Nephron (organoid): ENCODE data around the gene PPP1R13B.

Experiments
- H3K27ac Mint-ChIP-seq, 3 experiments: 2 replicates each; pipeline ENCODE4 v1.8.0; 2020; ENCODE audit warnings: mixed read lengths in 3 of 3, mild to moderate bottlenecking in 2 of 3, moderate library complexity in 1 of 3
- H3K27me3 Mint-ChIP-seq: 2 replicates; pipeline ENCODE4 v1.8.0; 2021; ENCODE audit warnings: low read depth, mild to moderate bottlenecking, moderate library complexity, mixed read lengths
- H3K36me3 Mint-ChIP-seq: 2 replicates; pipeline ENCODE4 v1.8.0; 2020; ENCODE audit warnings: low read depth, mixed read lengths
- H3K4me1 Mint-ChIP-seq: 2 replicates; pipeline ENCODE4 v1.8.0; 2020; ENCODE audit warnings: mixed read lengths
- H3K4me3 Mint-ChIP-seq, 3 experiments: 2 replicates each; pipeline ENCODE4 v1.8.0; 2020; ENCODE audit warnings: mild to moderate bottlenecking in 3 of 3, mixed read lengths in 3 of 3, moderate library complexity in 2 of 3
- H3K9me3 Mint-ChIP-seq: 2 replicates; pipeline ENCODE4 v1.8.0; 2020; ENCODE audit warnings: mixed read lengths
- CTCF ChIP-seq, 3 experiments: fragments of 200-600 bp; sonication (generic); IDR thresholded peaks; one replicate each; pipeline ENCODE4 v1.5.0; 2021; ENCODE audit warnings: antibody characterized with exemption in 3 of 3; ENCODE audit not compliant: unreplicated experiment in 3 of 3

The PPP1R13B gene

GRCh38 chr14:103834956-103835355 is 12.4 kb downstream of the PPP1R13B start:
- no peaks in the 10 kb centered on the region for H3K9me3 Mint-ChIP-seq
- peaks cover 9% of the 10 kb centered on the region for H3K4me1 Mint-ChIP-seq
- H3K27ac Mint-ChIP-seq: no peak overlapping the region
- H3K36me3 Mint-ChIP-seq: peaks cover 3% of the 10 kb centered on the region
- no peak overlapping the region for H3K4me3 Mint-ChIP-seq
- TF ChIP-seq CTCF (IDR thresholded peaks at IDR 0.05; ENCODE audit: unreplicated experiment in 3 of 3): no peak
- H3K27me3 Mint-ChIP-seq: peaks cover 7% of the 10 kb centered on the region

- Mint-ChIP-seq H3K9me3 (no peaks in the 10 kb centered on the region), H3K36me3 (no peaks in the 10 kb centered on the region), H3K4me3 (no peak overlapping the region), H3K27me3 (peaks cover 7% of the 10 kb centered on the region), H3K4me1 (peaks cover 5% of the 10 kb centered on the region), H3K27ac (no peak overlapping the region)
- TF ChIP-seq CTCF (IDR thresholded peaks at IDR 0.05; ENCODE audit: unreplicated experiment in 3 of 3): no peak
Measured at GRCh38 chr14:103833711-103834110, 13.7 kb downstream of the PPP1R13B start.

- Mint-ChIP-seq H3K36me3 (no peaks in the 10 kb centered on the region), H3K4me3 (no peak overlapping the region), H3K27ac (no peak overlapping the region), H3K9me3 (no peaks in the 10 kb centered on the region), H3K4me1 (peaks cover 5% of the 10 kb centered on the region), H3K27me3 (peaks cover 7% of the 10 kb centered on the region)
- TF ChIP-seq CTCF (IDR thresholded peaks at IDR 0.05; ENCODE audit: unreplicated experiment in 3 of 3): no peak
Measured at GRCh38 chr14:103832046-103832445, 15.3 kb downstream of the PPP1R13B start.

- Mint-ChIP-seq H3K4me1 (peaks cover 5% of the 10 kb centered on the region), H3K27me3 (peaks cover 7% of the 10 kb centered on the region), H3K27ac (no peak overlapping the region), H3K4me3 (no peak overlapping the region), H3K9me3 (no peaks in the 10 kb centered on the region), H3K36me3 (no peaks in the 10 kb centered on the region)
- no peak for TF ChIP-seq CTCF (IDR thresholded peaks at IDR 0.05; ENCODE audit: unreplicated experiment in 3 of 3)
Measured at GRCh38 chr14:103830511-103831270, 16.7 kb downstream of the PPP1R13B start.

GRCh38 chr14:103828315-103828967 is 18.9 kb downstream of the PPP1R13B start:
- Mint-ChIP-seq H3K9me3 (no peaks in the 10 kb centered on the region), H3K4me3 (peak overlapping the region in 1 of 3 experiments; percentile 7), H3K27ac (peak overlapping the region in 2 of 3 experiments; percentile 34 to 75), H3K36me3 (no peaks in the 10 kb centered on the region), H3K4me1 (peaks cover 15% of the 10 kb centered on the region), H3K27me3 (peaks cover 3% of the 10 kb centered on the region)
- no peak for TF ChIP-seq CTCF (IDR thresholded peaks at IDR 0.05; ENCODE audit: unreplicated experiment in 3 of 3)
